HG02571 (cell line): ENCODE results near the gene S100P.
"Not testable (repeated sequence)": the region's sequence is repeated elsewhere in the genome, so short reads cannot be mapped to it uniquely, and the experiment has no call there.

Source experiments
- ATAC-seq: cut with Tn5 transposase; IDR thresholded peaks from one replicate; pipeline ENCODE4 v1.9.1; 2021; ENCODE audit warnings: mild to moderate bottlenecking, moderate library complexity; ENCODE audit not compliant: unreplicated experiment

The S100P gene

DNA sequence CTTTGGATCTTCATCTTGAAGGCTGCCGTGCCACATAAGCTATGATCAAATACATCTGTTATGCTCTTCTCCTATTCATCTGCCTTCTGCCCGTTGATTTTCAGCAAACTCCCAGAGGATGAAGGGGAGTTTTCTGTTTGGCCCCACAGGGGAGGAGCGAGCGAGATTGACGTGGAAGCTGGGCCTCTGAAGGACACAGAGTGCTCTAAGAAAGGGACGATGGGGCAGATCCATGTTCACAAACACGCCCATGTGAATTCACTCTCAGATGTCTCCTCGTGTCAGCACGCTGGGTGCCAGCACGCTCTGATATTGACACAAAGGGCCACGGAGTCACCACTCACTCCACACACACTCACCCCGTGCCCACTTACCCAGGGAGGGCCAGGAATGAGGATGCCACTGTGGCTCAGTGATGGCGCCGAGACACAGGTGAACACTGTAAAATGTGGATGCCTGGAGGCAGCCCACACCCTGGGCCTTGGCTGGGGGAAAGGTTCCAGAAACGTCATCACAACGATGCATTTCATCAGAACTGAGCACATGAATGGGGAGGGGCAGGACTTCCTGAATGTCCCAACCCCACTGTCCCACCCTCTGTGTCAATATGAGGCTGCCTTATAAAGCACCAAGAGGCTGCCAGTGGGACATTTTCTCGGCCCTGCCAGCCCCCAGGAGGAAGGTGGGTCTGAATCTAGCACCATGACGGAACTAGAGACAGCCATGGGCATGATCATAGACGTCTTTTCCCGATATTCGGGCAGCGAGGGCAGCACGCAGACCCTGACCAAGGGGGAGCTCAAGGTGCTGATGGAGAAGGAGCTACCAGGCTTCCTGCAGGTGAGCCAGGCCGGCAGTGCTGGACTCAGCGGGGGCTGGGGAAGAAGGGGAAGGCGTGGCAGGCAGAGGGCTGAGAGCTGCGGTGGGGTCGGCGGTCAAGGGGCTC is at the start of gene S100P:
Gene S100P, plus strand, starts transcription at position 648 of the 946 bp plus-strand sequence. Its CDS starts 55 bp downstream, at position 703.
- ATAC-seq, result no peak

DNA sequence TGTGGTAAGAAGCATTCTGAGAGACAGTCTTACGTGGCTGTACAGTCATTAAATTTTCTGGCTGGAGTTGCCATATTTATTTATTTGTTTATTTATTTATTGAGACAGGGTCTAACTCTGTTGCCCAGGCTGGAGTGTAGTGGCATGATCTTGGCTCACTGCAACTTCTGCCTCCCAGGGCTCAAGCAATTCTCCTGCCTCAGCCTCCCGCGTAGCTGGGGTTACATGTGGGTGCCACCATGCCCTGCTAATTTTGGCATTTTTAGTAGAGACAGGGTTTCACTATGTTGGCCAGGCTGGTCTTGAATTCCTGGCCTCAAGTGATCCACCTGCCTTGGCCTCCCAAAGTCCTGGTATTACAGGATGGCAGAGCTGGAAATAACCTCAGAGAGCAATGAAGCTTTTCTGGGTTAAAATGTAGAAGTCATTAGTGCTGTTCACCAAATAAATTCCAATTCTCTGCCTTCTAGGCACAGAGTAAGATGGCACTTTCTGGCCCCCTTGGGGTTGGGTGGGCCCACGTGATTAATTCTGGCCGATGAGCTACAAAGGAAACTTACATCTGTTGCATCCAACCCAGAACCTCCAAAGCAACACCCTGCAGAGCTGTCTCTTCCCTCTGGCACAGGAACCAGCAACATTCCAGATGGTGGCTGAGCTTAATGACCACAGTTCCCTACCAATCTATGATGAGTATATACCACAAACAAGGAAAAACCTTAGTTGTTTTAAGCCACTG is 48.7 kb upstream of the S100P start:
- ATAC-seq, result no peak

DNA sequence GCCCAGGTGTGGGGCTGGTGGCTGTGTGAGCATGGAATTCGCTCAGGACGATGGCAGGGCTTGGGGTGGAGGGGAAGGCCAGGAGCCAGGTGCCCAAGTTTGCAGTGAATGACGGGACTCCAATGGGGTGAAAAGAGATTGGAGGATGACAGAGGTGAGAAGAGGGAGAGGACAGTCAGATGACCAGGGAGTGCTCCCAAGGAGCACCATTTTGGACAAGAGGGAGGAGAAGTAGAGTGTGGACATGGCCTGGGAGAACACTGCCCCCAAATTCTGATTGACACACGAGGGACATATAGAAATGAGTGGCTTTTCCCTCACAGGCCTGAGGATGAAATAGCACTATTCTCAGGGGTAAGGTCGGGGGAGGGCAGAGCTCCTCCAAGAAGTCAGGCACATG is 46.5 kb upstream of the S100P start:
- no peak for ATAC-seq

DNA sequence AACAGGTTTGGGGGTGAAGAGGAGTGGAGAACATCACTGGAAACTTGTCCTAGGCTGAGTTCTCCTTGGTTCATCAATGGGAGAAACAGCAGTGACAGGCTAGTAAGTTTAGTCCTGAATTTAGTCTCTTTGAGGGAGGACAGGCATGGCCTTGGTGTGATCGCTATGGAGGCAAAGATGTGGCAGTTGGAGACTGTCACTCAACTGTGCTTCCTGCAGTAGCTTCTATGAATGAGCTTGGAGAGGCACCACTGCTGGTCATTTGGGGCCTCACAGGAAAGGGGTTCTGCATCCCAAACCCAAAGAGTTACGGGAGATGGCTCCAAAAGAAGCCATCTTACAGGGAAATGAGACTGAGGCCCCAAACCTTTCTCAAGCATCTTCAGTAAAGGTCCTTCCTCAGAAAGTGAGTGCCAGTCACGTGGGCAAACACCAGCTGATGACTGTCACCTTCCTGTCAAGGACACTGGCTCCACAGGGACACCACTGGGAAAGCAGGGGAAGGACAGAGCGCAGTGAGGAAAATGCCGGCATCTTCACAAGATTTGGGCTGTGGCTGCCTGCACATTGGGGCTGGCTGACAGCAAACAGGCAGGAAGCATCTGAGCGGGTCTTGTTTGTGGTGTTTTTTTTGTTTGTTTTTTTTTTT is 46.0 kb upstream of the S100P start:
- ATAC-seq, result no peak

DNA sequence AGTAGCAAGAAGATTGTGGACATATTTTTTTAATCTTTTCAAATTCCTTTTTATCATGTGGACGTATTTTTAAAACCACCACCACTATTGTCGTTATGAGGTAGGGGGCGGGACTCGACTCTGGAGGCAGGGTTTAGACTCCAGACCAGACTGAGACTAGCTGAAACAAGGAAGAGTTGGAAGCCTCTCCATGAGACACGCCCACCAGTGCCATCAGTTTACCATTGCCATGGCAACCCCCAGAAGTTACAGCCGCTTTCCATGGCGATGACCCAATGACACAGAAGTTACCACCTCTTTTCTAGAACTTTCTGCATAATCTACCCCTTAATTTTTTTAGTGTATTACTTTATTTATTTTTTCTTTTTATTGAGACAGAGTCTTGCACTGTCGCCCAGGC is 44.5 kb upstream of the S100P start:
- no peak for ATAC-seq

DNA sequence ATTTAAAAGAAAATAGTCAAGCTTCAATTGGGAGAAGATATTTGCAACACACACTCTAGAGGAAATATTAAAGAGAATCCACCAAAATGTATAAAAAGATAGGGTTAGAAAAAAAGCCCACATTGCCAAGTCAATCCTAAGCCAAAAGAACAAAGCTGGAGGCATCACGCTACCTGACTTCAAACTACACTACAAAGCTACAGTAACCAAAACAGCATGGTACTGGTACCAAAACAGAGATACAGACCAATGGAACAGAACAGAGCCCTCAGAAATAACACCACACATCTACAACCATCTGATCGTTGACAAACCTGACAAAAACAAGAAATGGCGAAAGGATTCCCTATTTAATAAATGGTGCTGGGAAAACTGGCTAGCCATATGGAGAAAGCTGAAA is 39.5 kb upstream of the S100P start:
- ATAC-seq, result not testable (repeated sequence)

DNA sequence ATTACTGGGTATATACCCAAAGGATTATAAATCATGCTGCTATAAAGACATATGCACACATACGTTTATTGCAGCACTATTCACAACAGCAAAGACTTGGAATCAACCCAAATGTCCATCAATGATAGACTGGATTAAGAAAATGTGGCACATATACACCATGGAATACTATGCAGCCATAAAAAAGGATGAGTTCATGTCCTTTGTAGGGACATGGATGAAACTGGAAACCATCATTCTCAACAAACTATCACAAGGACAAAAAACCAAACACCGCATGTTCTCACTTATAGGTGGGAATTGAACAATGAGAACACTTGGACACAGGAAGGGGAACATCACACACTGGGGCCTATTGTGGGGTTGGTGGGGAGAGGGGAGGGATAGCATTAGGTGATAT is 38.4 kb upstream of the S100P start:
- not testable (repeated sequence) for ATAC-seq

DNA sequence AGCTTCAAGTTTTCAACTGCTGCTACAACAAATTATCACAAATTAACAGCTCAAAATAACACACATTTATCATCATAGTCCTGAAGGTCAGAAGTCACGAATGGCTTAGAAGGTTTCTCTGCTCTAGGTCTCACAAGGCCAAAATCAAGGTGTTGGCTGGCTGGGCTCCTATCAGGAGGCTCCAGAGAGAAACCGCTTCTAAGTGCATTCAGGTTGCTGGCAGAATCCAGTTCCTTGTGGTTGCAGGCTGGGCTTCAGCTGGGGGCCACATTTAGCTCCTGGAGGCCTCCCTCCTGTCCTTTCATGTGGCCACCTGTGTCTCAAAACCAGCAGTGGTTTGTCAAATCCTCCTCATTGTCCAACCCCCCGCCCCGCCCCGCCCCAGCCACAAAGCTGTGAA is 37.8 kb upstream of the S100P start:
- no peak for ATAC-seq

DNA sequence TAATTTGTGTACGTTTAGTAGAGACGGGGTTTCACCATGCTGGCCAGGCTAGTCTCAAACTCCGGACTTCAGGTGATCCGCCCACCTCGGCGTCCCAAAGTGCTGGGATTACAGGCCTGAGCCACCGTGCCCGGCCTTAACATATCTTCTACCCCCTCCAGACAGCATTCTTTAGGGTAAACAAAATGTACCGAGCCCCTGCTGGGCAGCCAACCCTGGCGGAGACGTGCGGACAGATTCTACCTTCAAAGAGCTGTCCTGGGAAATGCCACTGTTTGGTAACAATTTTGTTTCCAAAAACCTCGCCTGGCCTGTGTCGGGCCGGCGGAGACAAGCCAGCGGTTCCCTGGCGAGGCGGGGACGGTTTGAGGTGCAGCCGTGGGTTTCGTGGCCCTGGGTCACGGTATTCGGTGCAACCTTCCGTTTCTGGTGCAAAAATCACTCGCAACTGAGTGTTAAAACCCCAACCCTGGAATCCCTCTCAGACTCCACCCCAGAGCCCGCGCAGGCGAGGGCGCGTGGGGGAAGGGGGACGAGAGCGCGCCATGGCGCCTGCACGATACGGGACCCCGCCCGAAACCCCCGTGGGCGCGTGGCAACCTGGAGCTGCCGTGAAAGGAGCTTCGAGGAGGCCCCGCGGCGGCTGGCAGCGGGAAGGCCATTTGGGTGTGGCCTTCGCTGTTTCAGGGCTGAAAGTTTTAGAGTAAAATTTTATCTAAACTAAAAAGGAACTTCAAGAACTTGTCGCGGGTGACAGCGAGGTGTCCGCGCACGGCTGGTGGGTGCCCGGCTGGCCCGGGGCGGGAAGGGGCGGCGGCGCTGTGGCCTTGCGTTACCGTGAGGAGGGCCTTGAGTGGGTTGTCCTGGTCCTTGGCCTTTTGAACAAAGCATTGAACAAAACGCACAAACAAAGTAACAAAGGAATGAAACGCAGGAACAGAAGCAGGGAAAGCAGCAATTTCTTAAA is 36.2 kb upstream of the S100P start:
- no peak for ATAC-seq

DNA sequence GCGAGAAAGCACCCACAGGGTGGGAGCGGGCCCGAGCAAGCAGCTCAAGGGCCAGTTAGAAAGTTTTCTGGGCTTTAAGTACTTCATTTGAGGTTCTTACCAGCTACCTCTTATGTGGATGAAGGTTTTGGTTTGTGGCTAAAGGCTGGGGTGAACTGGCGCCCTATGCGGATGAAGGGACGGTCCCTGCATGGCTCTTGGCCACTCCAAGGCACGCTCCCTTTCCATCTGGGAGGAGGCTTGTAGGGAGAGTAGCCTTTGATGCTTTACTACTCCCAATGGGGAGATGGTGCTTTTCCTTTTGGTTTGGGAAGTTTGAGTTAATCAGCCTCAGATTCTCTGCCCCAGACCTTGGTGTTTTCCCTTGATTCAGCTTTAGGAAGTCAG is 35.5 kb upstream of the S100P start:
- ATAC-seq, result no peak

DNA sequence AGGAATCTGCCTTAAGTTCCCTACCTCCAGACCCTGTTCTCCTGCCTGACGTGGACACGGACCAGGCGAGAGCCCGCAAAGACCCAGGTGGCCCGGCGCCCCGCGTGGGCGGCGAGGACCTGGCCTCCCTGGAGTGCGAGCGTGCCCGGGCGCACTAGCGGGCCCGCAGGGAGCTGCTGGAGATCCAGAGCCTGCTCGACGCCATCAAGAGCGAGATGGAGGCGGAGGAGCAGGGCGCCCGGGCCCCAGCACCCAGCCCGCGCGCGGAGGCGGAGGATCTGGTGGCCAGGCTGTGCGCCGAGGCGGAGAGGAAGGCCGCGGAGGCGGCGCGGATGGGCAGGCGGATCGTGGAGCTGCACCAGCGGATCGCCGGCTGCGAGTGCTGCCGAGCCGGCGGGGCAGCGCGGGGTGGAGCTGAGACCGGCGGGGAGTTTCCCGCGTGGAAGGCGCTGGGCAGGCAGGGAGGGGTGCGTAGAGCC is 35.0 kb upstream of the S100P start:
- ATAC-seq, result no peak

DNA sequence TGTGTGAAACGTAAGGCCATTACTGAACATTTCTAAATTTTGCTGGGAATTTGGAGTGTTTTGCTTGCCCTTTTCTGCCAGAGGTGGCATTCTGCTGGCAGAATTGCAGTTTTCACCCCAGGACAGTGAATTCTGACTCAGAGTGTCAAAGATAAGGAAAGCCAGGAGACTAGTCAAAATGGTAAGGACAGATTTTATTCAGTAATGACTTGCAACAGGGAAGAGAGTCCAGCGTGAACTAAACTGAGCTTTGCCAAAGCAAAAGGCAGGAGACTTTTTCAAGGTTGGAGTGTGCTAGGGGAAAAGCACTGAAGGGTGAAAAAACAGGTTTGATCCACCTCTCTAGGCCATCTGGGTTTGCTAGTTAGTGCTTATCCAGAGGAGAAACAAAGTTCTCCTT is 33.8 kb upstream of the S100P start:
- no peak for ATAC-seq

DNA sequence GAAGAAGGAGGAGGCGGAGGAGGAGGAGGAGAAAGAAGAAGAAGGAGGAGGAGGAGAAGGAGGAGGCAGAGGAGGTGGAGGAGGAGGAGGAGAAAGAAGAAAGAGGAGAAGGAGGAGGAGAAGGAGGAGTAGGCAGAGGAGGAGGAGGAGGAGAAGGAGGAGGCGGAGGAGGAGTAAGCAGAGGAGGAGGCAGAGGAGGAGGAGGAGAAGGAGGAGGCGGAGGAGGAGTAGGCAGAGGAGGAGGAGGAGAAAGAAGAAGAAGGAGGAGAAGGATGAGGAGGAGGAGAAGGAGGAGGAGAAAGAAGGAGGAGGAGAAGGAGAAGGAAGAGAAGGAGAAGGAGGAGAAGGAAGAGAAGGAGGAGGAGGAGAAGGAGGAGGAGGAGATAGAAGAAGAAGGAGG is 33.2 kb upstream of the S100P start:
- ATAC-seq, result no peak

DNA sequence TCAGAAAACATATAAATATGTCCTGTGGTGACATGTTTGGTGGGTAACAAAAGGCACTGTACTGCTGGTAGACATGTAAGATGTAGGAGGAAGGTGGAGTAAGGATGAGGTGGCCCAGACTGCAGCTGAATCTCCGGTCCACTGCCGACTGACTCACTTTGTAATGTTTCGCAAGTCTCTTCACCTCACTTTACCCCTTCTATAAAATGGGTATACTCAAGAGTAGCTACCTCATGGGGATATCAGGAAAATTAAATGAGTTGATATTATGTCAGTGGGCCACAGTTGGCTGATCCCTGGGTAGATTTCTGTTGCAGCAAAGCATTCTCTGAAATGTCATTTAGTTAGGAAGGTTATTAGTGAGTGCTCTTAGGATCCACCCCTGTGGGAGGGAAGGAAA is 31.1 kb upstream of the S100P start:
- no peak for ATAC-seq

DNA sequence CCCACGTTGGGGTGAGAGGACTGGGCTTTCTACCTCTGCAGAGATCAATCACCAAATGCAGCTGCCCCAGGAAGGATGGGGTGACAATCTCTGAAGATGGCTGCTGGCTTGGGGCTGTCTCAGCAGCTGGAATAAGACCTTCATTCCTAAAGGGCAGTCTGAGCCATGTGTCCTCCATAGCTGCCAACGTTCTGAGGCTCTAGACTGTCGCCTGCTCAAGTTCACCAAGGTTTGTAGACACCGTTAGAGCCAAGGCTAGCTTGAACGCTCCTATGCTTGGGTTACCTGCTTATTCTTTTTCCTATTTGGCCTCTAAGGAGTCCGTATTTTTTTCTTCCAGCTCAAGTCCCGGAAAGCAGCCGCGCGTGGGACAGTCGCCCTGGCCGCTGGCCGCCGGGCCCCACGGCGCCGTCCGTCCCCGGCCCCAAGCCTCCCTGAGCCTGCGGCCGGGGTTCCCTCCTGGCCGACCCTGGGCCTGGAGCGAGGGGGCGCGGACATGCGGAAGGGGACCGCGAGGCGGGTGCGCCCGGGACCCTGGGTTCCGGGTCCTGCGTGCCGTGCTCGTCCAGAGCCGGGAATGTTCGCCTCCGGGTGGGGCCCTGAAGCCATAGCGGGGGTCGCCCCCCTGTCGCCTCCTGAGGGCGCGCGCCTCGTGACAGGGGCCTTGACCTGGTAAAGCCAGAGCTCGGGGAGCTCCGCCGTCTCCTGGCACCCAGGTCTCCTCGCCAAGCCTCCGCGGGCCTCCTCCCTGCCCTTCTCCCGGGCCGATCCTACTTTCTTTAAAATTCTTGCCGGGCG is 29.9 kb upstream of the S100P start:
- no peak for ATAC-seq

DNA sequence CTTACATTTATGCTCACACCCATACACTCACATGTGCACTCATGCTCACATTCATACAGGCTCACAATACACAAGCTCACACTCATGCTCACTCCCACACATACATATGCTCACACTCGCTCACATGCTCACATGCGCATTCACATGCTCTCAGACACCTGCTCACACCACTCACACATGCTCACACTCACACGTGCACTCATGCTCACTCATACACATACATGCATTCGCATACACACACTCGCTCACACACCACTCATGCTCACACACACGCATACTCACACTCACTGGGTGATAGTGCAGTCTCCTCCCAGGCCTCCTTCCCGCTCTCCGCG is 28.4 kb upstream of the S100P start:
- no peak for ATAC-seq

DNA sequence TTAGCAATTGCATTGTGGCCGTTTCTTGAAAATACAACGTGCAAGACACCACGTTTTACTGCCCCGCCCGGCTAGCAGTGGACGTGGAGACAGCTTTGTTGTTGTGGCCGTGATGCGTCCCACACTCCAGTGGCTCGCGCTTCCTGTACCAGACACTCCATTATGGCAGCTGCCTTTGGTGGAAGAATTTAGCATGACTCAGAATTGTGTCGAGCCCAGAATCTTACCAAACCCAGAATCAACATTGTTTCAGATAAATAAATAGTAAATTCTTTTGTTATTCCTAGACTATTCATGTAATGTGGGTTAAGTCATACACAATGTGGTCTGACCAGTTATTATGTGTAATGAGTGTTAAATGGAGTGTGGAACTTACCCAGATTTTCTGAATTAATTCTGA is 25.3 kb upstream of the S100P start:
- ATAC-seq, result no peak

DNA sequence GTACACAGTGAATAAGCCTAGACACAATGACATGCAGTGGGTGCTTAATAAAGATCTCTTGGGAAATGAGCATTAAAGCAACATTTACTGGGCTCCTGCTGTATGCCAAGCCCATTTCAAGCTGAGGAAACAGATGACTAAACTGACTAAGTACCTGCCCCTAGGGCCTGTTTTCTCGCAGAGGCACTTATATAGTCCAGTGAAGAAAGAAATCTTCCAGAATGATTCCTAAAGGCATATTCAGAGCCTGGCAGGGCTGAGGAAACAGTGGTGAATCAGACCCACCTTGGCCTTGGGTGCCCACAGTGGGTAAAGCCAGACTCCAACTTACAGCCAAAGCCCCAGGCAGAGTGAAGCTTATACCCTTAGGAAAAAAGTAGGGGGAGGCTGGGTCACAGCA is 22.0 kb upstream of the S100P start:
- no peak for ATAC-seq

DNA sequence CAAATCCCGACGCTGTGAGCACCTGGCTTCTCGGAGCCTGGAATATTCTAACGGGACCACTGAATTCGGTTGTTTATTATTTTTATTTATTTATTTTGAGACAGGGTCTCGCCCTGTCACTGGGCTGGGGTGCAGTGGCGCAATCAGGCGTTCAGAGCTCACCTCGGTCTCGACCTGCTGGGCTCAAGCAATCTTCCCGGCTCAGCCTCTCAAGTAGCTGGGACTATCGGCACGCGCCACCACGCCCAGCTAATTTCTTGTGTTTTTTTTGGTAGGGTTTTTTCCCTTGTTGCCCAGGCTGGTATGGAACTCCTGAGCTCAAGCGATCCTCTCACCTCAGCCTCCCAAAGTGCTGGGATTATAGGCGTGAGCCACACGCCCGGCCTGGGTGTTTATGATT is 21.5 kb upstream of the S100P start:
- ATAC-seq, result no peak
